ENCODE results near the gene KPNA4.

KPNA4 gene

GRCh38 chr3:160447544-160447943 lies 117.8 kb downstream of the KPNA4 start:
- peak overlapping the region; percentile 62 for H3K27ac Mint-ChIP-seq
- peaks cover 59% of the 10 kb centered on the region for H3K36me3 Mint-ChIP-seq (ENCODE audit: low read depth)
- H3K27me3 Mint-ChIP-seq (ENCODE audit: low read depth), result no peaks in the 10 kb centered on the region
- peaks cover 6% of the 10 kb centered on the region for H3K9me3 Mint-ChIP-seq
- H3K4me1 Mint-ChIP-seq (ENCODE audit: low read depth), result peaks cover 50% of the 10 kb centered on the region
- peak overlapping the region; percentile 98 for H3K4me3 Mint-ChIP-seq
- no peak for DNase-seq (ENCODE audit: low spot score)

- peaks cover 54% of the 10 kb centered on the region for H3K4me1 Mint-ChIP-seq (ENCODE audit: low read depth)
- no peak for DNase-seq (ENCODE audit: low spot score)
- peaks cover 67% of the 10 kb centered on the region for H3K36me3 Mint-ChIP-seq (ENCODE audit: low read depth)
- H3K27ac Mint-ChIP-seq, result peak overlapping the region; percentile 49
- no peaks in the 10 kb centered on the region for H3K27me3 Mint-ChIP-seq (ENCODE audit: low read depth)
- H3K9me3 Mint-ChIP-seq, result peaks cover 6% of the 10 kb centered on the region
- H3K4me3 Mint-ChIP-seq, result peak overlapping the region; percentile 73
These were observed 118.8 kb downstream of the KPNA4 start for GRCh38 chr3:160446522-160447056.

GRCh38 chr3:160445854-160446253 lies 119.5 kb downstream of the KPNA4 start:
- H3K4me3 Mint-ChIP-seq, result peak overlapping the region; percentile 63
- H3K36me3 Mint-ChIP-seq (ENCODE audit: low read depth), result peaks cover 70% of the 10 kb centered on the region
- H3K27ac Mint-ChIP-seq, result peak overlapping the region; percentile 45
- peaks cover 55% of the 10 kb centered on the region for H3K4me1 Mint-ChIP-seq (ENCODE audit: low read depth)
- no peak for DNase-seq (ENCODE audit: low spot score)
- peaks cover 6% of the 10 kb centered on the region for H3K9me3 Mint-ChIP-seq
- H3K27me3 Mint-ChIP-seq (ENCODE audit: low read depth), result no peaks in the 10 kb centered on the region

Measured in T-helper 2 cell treated with Interferon-gamma antibody and Interleukin-4, amounts not matched to agents 5 μg/mL and 100 μg/mL, for 36 hours (primary cell).